HG02678 (cell line): ENCODE results near the gene MYLK3.

ENCODE experiments used
- ATAC-seq: cut with Tn5 transposase; IDR thresholded peaks from one replicate; pipeline ENCODE4 v1.9.1; 2021; ENCODE audit warnings: mild to moderate bottlenecking, moderate library complexity; ENCODE audit not compliant: unreplicated experiment

Gene MYLK3

GRCh38 chr16:46759309-46759708 is 11.2 kb upstream of the MYLK3 start:
- no peak for ATAC-seq

GRCh38 chr16:46757339-46758050 is 9.4 kb upstream of the MYLK3 start:
- ATAC-seq: no peak

GRCh38 chr16:46756772-46757171 is 8.6 kb upstream of the MYLK3 start:
- ATAC-seq: no peak

- no peak for ATAC-seq
These were observed 4.9 kb upstream of the MYLK3 start for GRCh38 chr16:46753015-46753414.

GRCh38 chr16:46751381-46751780 is 3.2 kb upstream of the MYLK3 start:
- no peak for ATAC-seq

GRCh38 chr16:46748775-46749705 is 896 bp upstream of the MYLK3 start:
- ATAC-seq: no peak

- ATAC-seq: no peak
These were observed 1.0 kb downstream of the MYLK3 start for GRCh38 chr16:46746821-46747776.

GRCh38 chr16:46745617-46746016 is 2.5 kb downstream of the MYLK3 start:
- ATAC-seq: no peak

GRCh38 chr16:46743232-46743719 is 4.9 kb downstream of the MYLK3 start:
- peak; percentile 65 for ATAC-seq

GRCh38 chr16:46739934-46740333 is 8.2 kb downstream of the MYLK3 start:
- ATAC-seq: no peak

- ATAC-seq: no peak
These were observed 10.4 kb downstream of the MYLK3 start for GRCh38 chr16:46737621-46738214.

GRCh38 chr16:46736695-46737094 is 11.4 kb downstream of the MYLK3 start:
- no peak for ATAC-seq

- no peak for ATAC-seq
These were observed 14.8 kb downstream of the MYLK3 start for GRCh38 chr16:46733319-46733830.

- no peak for ATAC-seq
These were observed 15.6 kb downstream of the MYLK3 start for GRCh38 chr16:46732561-46732960.

- ATAC-seq: no peak
These were observed 16.2 kb downstream of the MYLK3 start for GRCh38 chr16:46731691-46732555.

GRCh38 chr16:46730801-46731690 is 17.1 kb downstream of the MYLK3 start:
- no peak for ATAC-seq

GRCh38 chr16:46730126-46730525 is 18.0 kb downstream of the MYLK3 start:
- no peak for ATAC-seq

- no peak for ATAC-seq
These were observed 18.7 kb downstream of the MYLK3 start for GRCh38 chr16:46729326-46729995.
